Measurements from ENCODE around the gene LIFR. TPM values are rescaled to one million over a fixed set of nuclear protein-coding genes. Genes with fewer than 3 reads are reported as not detected.

LIFR gene
- polyA plus RNA-seq, 2 of the 4 experiments (the other 2 are of a cell fraction), result 3.8 to 7.9 TPM

- DNase-seq (ENCODE audit: low read depth in 1 of 2, low spot score in 1 of 2) (no peak), ATAC-seq (no peak), FAIRE-seq (no peak)
- H3K9me3 ChIP-seq, result no peaks in the 10 kb centered on the region
- TF ChIP-seq KDM1A (IDR thresholded peaks at IDR 0.05; ENCODE audit: low read depth), result no peak
- no peak for TF ChIP-seq CHD4 (IDR thresholded peaks at IDR 0.05; ENCODE audit: borderline replicate concordance)
- TF ChIP-seq EHF (CRISPR knock-in tag; IDR thresholded peaks at IDR 0.05), result no peak
- TF ChIP-seq FOXS1 (CRISPR knock-in tag; IDR thresholded peaks at IDR 0.05), result no peak
- no peak for TF ChIP-seq RCOR1 (IDR thresholded peaks at IDR 0.05; ENCODE audit: low read depth, low read length)
- no peak for TF ChIP-seq HOXB13 (CRISPR knock-in tag; IDR thresholded peaks at IDR 0.05; ENCODE audit: low read depth)
- TF ChIP-seq NR3C1 (IDR thresholded peaks at IDR 0.05), result no peak
- TF ChIP-seq RARB (CRISPR knock-in tag; IDR thresholded peaks at IDR 0.05), result no peak
- TF ChIP-seq HMGXB4 (CRISPR knock-in tag; IDR thresholded peaks at IDR 0.05; ENCODE audit: borderline replicate concordance), result no peak
- no peak for TF ChIP-seq MAFK (IDR thresholded peaks at IDR 0.05; ENCODE audit: partially characterized antibody)
- TF ChIP-seq TFCP2L1 (CRISPR knock-in tag; IDR thresholded peaks at IDR 0.05), result no peak
- no peak for TF ChIP-seq MAZ (IDR thresholded peaks at IDR 0.05; ENCODE audit: borderline replicate concordance, low read depth, low read length)
- no peak for TF ChIP-seq REST (IDR thresholded peaks at IDR 0.05)
- no peak for TF ChIP-seq MYC (IDR thresholded peaks at IDR 0.05; ENCODE audit: borderline replicate concordance, low read length)
- TF ChIP-seq MAX (IDR thresholded peaks at IDR 0.05), result no peak
- TF ChIP-seq PBX3 (IDR thresholded peaks at IDR 0.05), result no peak
- TF ChIP-seq FOSB (CRISPR knock-in tag; IDR thresholded peaks at IDR 0.05), result no peak
- ChIA-PET CTCF (interaction anchor here (0.9 to 3.3 kb wide), 3 partner anchors 12 to 142 kb away, joined by 3 to 14 read pairs (median 4); no protein-coding TSS in a partner anchor), POLR2A (no interaction called here)
- 54% methylated on average over 5 of the region's 5 CpGs for WGBS (ENCODE audit: missing lambda C conversion rate)
- H3K27ac ChIP-seq, result no peak overlapping the region
- H3K4me2 ChIP-seq, result no peak overlapping the region
- no peak overlapping the region for H3K4me3 ChIP-seq
- peaks cover 12% of the 10 kb centered on the region for H3K4me1 ChIP-seq
These were observed 6.2 kb upstream of the LIFR start for GRCh38 chr5:38562444-38563210.

- H3K4me2 ChIP-seq, result peak overlapping the region; percentile 24; the same call in 1 of the 3 replicates
- peaks cover 14% of the 10 kb centered on the region for H3K4me1 ChIP-seq
- no peak overlapping the region for H3K4me3 ChIP-seq
- ATAC-seq (no peak), DNase-seq (ENCODE audit: low read depth in 1 of 2, low spot score in 1 of 2) (no peak), FAIRE-seq (no peak)
- H3K27ac ChIP-seq, result no peak overlapping the region
- TF ChIP-seq NFE2L2 (conservative IDR thresholded peaks at IDR 0.05; ENCODE audit: low read length) (no peak), HES2 (IDR thresholded peaks at IDR 0.05) (0 out of 2 replicates have a peak, but pooled peaks have one; percentile 17), TP53 (CRISPR knock-in tag; IDR thresholded peaks at IDR 0.05) (no peak), MAFK (IDR thresholded peaks at IDR 0.05; ENCODE audit: partially characterized antibody) (peak; percentile 35), E2F6 (IDR thresholded peaks at IDR 0.05; ENCODE audit: borderline replicate concordance, low read depth) (no peak), EHMT2 (IDR thresholded peaks at IDR 0.05; ENCODE audit: low read depth) (no peak), MYC (IDR thresholded peaks at IDR 0.05; ENCODE audit: borderline replicate concordance, low read length) (no peak), CEBPB (IDR thresholded peaks at IDR 0.05) (peak; percentile 38 to 54; a peak in 2 of 4 replicates)
- POLR2A ChIA-PET, result no interaction called here
- CTCF ChIA-PET, result interaction anchor here (1.5 kb wide), 1 partner anchor 118 kb away, joined by 5 read pairs; no protein-coding TSS in a partner anchor
- no peaks in the 10 kb centered on the region for H3K9me3 ChIP-seq
- 30% methylated on average over 3 of the region's 3 CpGs for WGBS (ENCODE audit: missing lambda C conversion rate)
These were observed 3.0 kb upstream of the LIFR start for GRCh38 chr5:38559428-38559827.

All from A549 (cell line).